ENCODE data around the gene MFF. TPM values are rescaled to one million over a fixed set of nuclear protein-coding genes. Genes with fewer than 3 reads are reported as not detected.
A peak's percentile ranks its signal among the peaks of the same experiment; 100 is the strongest.

MFF gene
- total RNA-seq, 1 donor = 85.9 TPM

GRCh38 chr2:227402321-227402720, 77.3 kb downstream of the MFF start:
- no peak for DNase-seq (ENCODE audit: low read depth)
- no peak overlapping the region for H3K4me3 ChIP-seq (ENCODE audit: low read depth, low read length)
- no peak for TF ChIP-seq CTCF (IDR thresholded peaks at IDR 0.05; ENCODE audit: insufficient read depth, low read depth, low read length)

GRCh38 chr2:227402959-227403358, 77.9 kb downstream of the MFF start:
- H3K4me3 ChIP-seq (ENCODE audit: low read depth, low read length) = no peak overlapping the region
- no peak for TF ChIP-seq CTCF (IDR thresholded peaks at IDR 0.05; ENCODE audit: insufficient read depth, low read depth, low read length)
- DNase-seq (ENCODE audit: low read depth) = no peak

GRCh38 chr2:227404585-227405271, 79.7 kb downstream of the MFF start:
- H3K4me3 ChIP-seq (ENCODE audit: low read depth, low read length) = no peak overlapping the region
- no peak for DNase-seq (ENCODE audit: low read depth)
- TF ChIP-seq CTCF (IDR thresholded peaks at IDR 0.05; ENCODE audit: insufficient read depth, low read depth, low read length) = no peak

GRCh38 chr2:227406177-227407031, 81.4 kb downstream of the MFF start:
- H3K4me3 ChIP-seq (ENCODE audit: low read depth, low read length) = no peak overlapping the region
- TF ChIP-seq CTCF (IDR thresholded peaks at IDR 0.05; ENCODE audit: insufficient read depth, low read depth, low read length) = peak; percentile 79
- DNase-seq (ENCODE audit: low read depth) = peak; percentile 98

Other genes with a start within 250 kb of the MFF start
- under 0.01 and 0.43 TPM in 2 replicates for gene COL4A4, start 161.0 kb upstream of the MFF start, total RNA-seq
- gene COL4A3, start 160.6 kb upstream of the MFF start, total RNA-seq = under 0.01 TPM in 2 replicates
- gene TM4SF20, start 54.1 kb downstream of the MFF start, total RNA-seq = under 0.01 TPM in 1 of 2 replicates, not detected in the other
- gene SCYGR1, start 62.7 kb downstream of the MFF start, total RNA-seq = not detected in 2 replicates
- gene AGFG1, start 146.9 kb downstream of the MFF start, total RNA-seq = 30.0 and 56.1 TPM in 2 replicates

All from fibroblast of villous mesenchyme (primary cell).